B cell (primary cell): Measurements from ENCODE around the gene CCDC126. TPM values are rescaled to one million over a fixed set of nuclear protein-coding genes. Genes with fewer than 3 reads are reported as not detected.

ENCODE experiments used
- ATAC-seq: fragments of 200-7000 bp; cut with Tn5 transposase; one replicate; pipeline ENCODE4 v1.10.0; 2021; ENCODE audit warnings: low read depth, mild to moderate bottlenecking, moderate number of reproducible peaks, moderate library complexity
- CTCF ChIA-PET: fragments of 350-600 bp; sonication (Branson Sonifier 250); formaldehyde crosslinking; loops from one replicate; lab custom pipeline; 2021; ENCODE audit warnings: antibody characterized with exemption, inconsistent platforms; lab: Charles Lee
- POLR2A ChIA-PET: fragments of 350-600 bp; sonication (Branson Sonifier 250); formaldehyde crosslinking; loops from one replicate; lab custom pipeline; 2021; ENCODE audit warnings: antibody characterized with exemption; lab: Charles Lee
- DNase-seq: peaks from one replicate; pipeline ENCODE4 v3.0.0; 2013
- H2AFZ ChIP-seq: 2 replicates; pipeline ENCODE4 v1.6.1; 2012; ENCODE audit warnings: mild to moderate bottlenecking, low read depth, low read length; ENCODE audit not compliant: insufficient read depth, poor library complexity, severe bottlenecking
- H3K27ac ChIP-seq, 2 donors: 1 replicate in 1 of 2; 2 replicates in 1 of 2; pipeline ENCODE4 v1.5.1; 2012 to 2013; ENCODE audit warnings: low read length in 2 of 2, mild to moderate bottlenecking in 2 of 2, moderate library complexity in 1 of 2
- H3K27me3 ChIP-seq, 4 experiments: fragments of 200-600 bp in 1 of 4; sonication (generic) in 1 of 4; replicated peaks in 1 of 4; 1 replicate in 2 of 4; 2 replicates in 2 of 4; pipeline versions ENCODE4 v1.6.1 to v1.7.0; 2013 to 2016; ENCODE audit warnings: low read length in 3 of 4, mild to moderate bottlenecking in 2 of 4, mixed read lengths in 1 of 4, moderate library complexity in 1 of 4; ENCODE audit not compliant: insufficient read depth in 4 of 4, control insufficient read depth in 3 of 4; ENCODE audit errors: control extremely low read depth in 1 of 4
- H3K36me3 ChIP-seq, 2 experiments: replicated peaks in 1 of 2; 1 replicate in 1 of 2; 2 replicates in 1 of 2; pipeline versions ENCODE4 v1.6.1 to v1.7.1; 2013; ENCODE audit warnings: low read length in 1 of 2; ENCODE audit not compliant: insufficient read depth in 2 of 2, control insufficient read depth in 1 of 2; ENCODE audit errors: control extremely low read depth in 1 of 2, extremely low read depth in 1 of 2
- H3K4me1 ChIP-seq, 2 donors: fragments of 200-600 bp in 1 of 2; sonication (generic) in 1 of 2; 1 replicate in 1 of 2; 2 replicates in 1 of 2; pipeline versions ENCODE4 v1.5.1 to v1.6.1; 2013 to 2017; ENCODE audit warnings: low read length in 2 of 2; ENCODE audit not compliant: control insufficient read depth in 2 of 2, insufficient read depth in 2 of 2
- H3K4me2 ChIP-seq: replicated peaks from 2 replicates; pipeline ENCODE3; 2012; ENCODE audit warnings: mild to moderate bottlenecking, low read depth, low read length; ENCODE audit not compliant: poor library complexity, severe bottlenecking
- H3K4me3 ChIP-seq, 5 experiments: fragments of 200-600 bp in 1 of 5; sonication (generic) in 1 of 5; 1 replicate in 3 of 5; 2 replicates in 2 of 5; pipeline versions ENCODE4 v1.5.1 to v1.7.0; 2011 to 2016; ENCODE audit warnings: low read length in 4 of 5, mild to moderate bottlenecking in 4 of 5, low read depth in 2 of 5, control low read depth in 1 of 5, moderate library complexity in 1 of 5; ENCODE audit not compliant: insufficient read depth in 1 of 5; ENCODE audit errors: control extremely low read depth in 1 of 5, extremely low read depth in 1 of 5
- H3K79me2 ChIP-seq: fragments of 200-600 bp; sonication (generic); one replicate; pipeline ENCODE4 v1.6.0; 2016; ENCODE audit warnings: low read length; ENCODE audit not compliant: control insufficient read depth, insufficient read depth
- H3K9ac ChIP-seq: fragments of 200-600 bp; sonication (generic); 2 replicates; pipeline ENCODE4 v1.6.1; 2017; ENCODE audit warnings: mild to moderate bottlenecking, low read length, moderate library complexity
- H3K9me3 ChIP-seq, 3 donors: one replicate each; pipeline versions ENCODE4 v1.6.1 to v1.7.1; 2013; ENCODE audit warnings: low read length in 2 of 3; ENCODE audit not compliant: control insufficient read depth in 2 of 3, insufficient read depth in 1 of 3; ENCODE audit errors: control extremely low read depth in 1 of 3
- H4K20me1 ChIP-seq: 2 replicates; pipeline ENCODE4 v1.6.0; 2012; ENCODE audit warnings: mild to moderate bottlenecking, low read length; ENCODE audit not compliant: insufficient read depth, control insufficient read depth, poor library complexity, severe bottlenecking
- H3K27ac Mint-ChIP-seq: one replicate; pipeline ENCODE4 v1.8.0; 2021; ENCODE audit warnings: mixed read lengths
- H3K27me3 Mint-ChIP-seq: one replicate; pipeline ENCODE4 v1.8.0; 2021; ENCODE audit warnings: mixed read lengths
- H3K4me1 Mint-ChIP-seq: one replicate; pipeline ENCODE4 v1.8.0; 2021; ENCODE audit warnings: mixed read lengths
- H3K4me3 Mint-ChIP-seq: one replicate; pipeline ENCODE4 v1.8.0; 2021; ENCODE audit warnings: mixed read lengths
- H3K9me3 Mint-ChIP-seq: one replicate; pipeline ENCODE4 v1.8.0; 2022; ENCODE audit warnings: mixed read lengths; ENCODE audit not compliant: insufficient read depth
- CTCF ChIP-seq: fragments of 200-600 bp; IDR thresholded peaks from one replicate; pipeline ENCODE4 v1.8.0; 2022; ENCODE audit warnings: antibody characterized with exemption, mild to moderate bottlenecking
- EZH2 ChIP-seq: IDR thresholded peaks from 2 replicates; pipeline ENCODE4 v1.6.1; 2012; ENCODE audit warnings: borderline replicate concordance, low read depth, mild to moderate bottlenecking, moderate library complexity, low read length; ENCODE audit not compliant: insufficient read depth, poor library complexity, severe bottlenecking
- WGBS: methylation state at CpG from one replicate; pipeline ENCODE4 v1.1.5; 2013; ENCODE audit warnings: missing lambda C conversion rate; ENCODE audit not compliant: insufficient coverage; 5-methylcytosine and 5-hydroxymethylcytosine counted together
- intact Hi-C: fragments of 100-400 bp; cut with micrococcal nuclease; formaldehyde crosslinking; loops from one replicate; pipeline ENCODE4 v1.10.0; 2022
- polyA plus RNA-seq: library from polyadenylated mRNA; depleted of rRNA; stranded (reverse); fragments of >200 nt; gene quantifications from 2 replicates; pipeline ENCODE4 v1.2.3, GENCODE V29; 2012
- total RNA-seq, 2 donors: library from RNA; stranded (reverse); fragments of 120-200 nt in 1 of 2; gene quantifications; 1 replicate in 1 of 2; 2 replicates in 1 of 2; pipeline versions ENCODE4 v1.2.3 to v1.2.4, GENCODE V29; 2013 to 2022

CCDC126 gene
- total and polyA plus RNA-seq, 2 donors (not counting 1 experiment from before 2014, with no cell fraction given): 3.1 to 18.0 TPM

DNA sequence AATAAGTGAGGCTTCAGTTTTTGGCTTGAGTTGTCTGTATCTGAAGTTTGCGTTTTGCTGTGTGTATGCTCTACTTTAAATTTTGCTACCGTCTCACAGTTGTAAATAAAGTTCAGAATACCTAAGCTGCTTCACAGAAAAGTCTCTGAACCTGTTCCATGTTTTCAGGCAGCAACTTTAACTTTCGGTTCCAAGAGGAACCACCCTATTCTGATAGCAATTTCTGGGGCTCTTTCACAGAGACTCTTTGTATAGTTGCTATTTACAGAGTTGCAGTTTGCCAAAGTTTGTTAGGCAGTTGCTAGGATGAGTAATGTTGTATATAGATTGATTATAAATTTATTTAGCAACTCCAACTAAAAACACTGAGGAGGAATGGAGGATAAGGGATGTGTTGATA lies 88.5 kb downstream of the CCDC126 start:
- peaks cover 10% of the 10 kb centered on the region for H3K4me1 Mint-ChIP-seq
- no peaks in the 10 kb centered on the region for H3K36me3 ChIP-seq
- no peak overlapping the region for H3K4me3 ChIP-seq
- H3K27me3 ChIP-seq: no peaks in the 10 kb centered on the region
- H3K27me3 Mint-ChIP-seq: no peaks in the 10 kb centered on the region
- no peak for TF ChIP-seq EZH2
- TF ChIP-seq CTCF: no peak
- no peak overlapping the region for H3K27ac ChIP-seq
- no peak overlapping the region for H3K4me3 Mint-ChIP-seq
- H3K9ac ChIP-seq: no peak overlapping the region
- H2AFZ ChIP-seq: no peak overlapping the region
- no peak overlapping the region for H3K27ac Mint-ChIP-seq
- no peak overlapping the region for H3K4me2 ChIP-seq
- ChIA-PET CTCF (interaction anchor here (1.4 to 4.1 kb wide), 4 partner anchors 9 to 26 kb away, joined by 4 to 21 read pairs (median 13); no protein-coding TSS in a partner anchor), POLR2A (no interaction called here)
- no CpG with 5 or more reads among the region's 3 CpGs for WGBS
- DNase-seq (no peak), ATAC-seq (no peak)
- H3K9me3 Mint-ChIP-seq: no peaks in the 10 kb centered on the region
- H4K20me1 ChIP-seq: no peaks in the 10 kb centered on the region
- no peaks in the 10 kb centered on the region for H3K79me2 ChIP-seq
- peaks cover 0 to 5% of the 10 kb centered on the region in 2 donors for H3K4me1 ChIP-seq
- no peaks in the 10 kb centered on the region for H3K9me3 ChIP-seq
- intact Hi-C loops: loop anchor here (10.0 kb wide), 1 partner anchor 889 kb away; the partner anchor contains the start of gene PALS2

DNA sequence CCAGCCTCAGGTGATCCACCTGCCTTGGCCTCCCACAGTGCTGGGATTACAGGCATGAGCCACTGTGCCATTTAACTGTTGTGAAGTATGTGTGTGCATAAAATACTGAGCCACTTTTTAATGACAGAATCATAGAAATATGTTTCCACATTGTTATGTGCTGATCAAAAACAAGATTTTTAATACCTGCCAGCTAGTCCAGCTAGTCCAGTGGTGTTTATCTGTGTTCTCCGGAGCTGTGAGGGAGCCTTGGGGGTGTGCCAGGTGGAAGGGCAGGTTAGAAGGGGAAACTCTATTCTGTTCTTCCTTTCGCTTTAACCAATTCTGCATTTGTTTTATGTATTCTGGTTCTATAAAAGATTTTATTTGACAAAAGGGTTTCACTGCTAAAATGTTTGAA lies 89.8 kb downstream of the CCDC126 start:
- CTCF ChIA-PET: interaction anchor here (0.7 to 3.6 kb wide), 4 partner anchors 9 to 119 kb away, joined by 5 to 21 read pairs (median 5); no protein-coding TSS in a partner anchor
- Histone ChIP-seq H4K20me1 (no peaks in the 10 kb centered on the region), H3K36me3 (peaks cover 0 to 1% of the 10 kb centered on the region in 2 experiments), H3K27ac (no peak overlapping the region), H3K4me2 (no peak overlapping the region), H3K4me3 (no peak overlapping the region), H3K9ac (no peak overlapping the region), H3K79me2 (no peaks in the 10 kb centered on the region), H3K27me3 (no peaks in the 10 kb centered on the region), H3K9me3 (no peaks in the 10 kb centered on the region), H2AFZ (no peak overlapping the region), H3K4me1 (no peaks in the 10 kb centered on the region)
- no peak for ATAC-seq
- Mint-ChIP-seq H3K9me3 (no peaks in the 10 kb centered on the region), H3K4me3 (no peak overlapping the region), H3K27me3 (no peaks in the 10 kb centered on the region), H3K27ac (no peak overlapping the region), H3K4me1 (peaks cover 4% of the 10 kb centered on the region)
- TF ChIP-seq CTCF (no peak), EZH2 (no peak)
- POLR2A ChIA-PET: interaction anchor here (0.7 kb wide), 1 partner anchor 35 kb away, joined by 3 read pairs; no protein-coding TSS in a partner anchor
- no peak for DNase-seq
- 83% methylated on average over 2 of the region's 2 CpGs for WGBS
- intact Hi-C loops: loop anchor here (10.0 kb wide), 1 partner anchor 888 kb away; the partner anchor contains the start of gene PALS2
